Endometrial microvascular endothelial cells (primary cell): ENCODE measurements around the gene AGRN. TPM values are rescaled to one million over a fixed set of nuclear protein-coding genes. Genes with fewer than 3 reads are reported as not detected.
"Not testable (repeated sequence)": the region's sequence is repeated elsewhere in the genome, so short reads cannot be mapped to it uniquely, and the experiment has no call there.

Experiments used
- in situ Hi-C: cut with HindIII; loops from 2 replicates; pipeline ENCODE4 v1.10.0; 2017; ENCODE audit warnings: low sequenced_read_pairs, low pct_unique_long_range_greater_than_20kb; ENCODE audit errors: inconsistent ontology term
- total RNA-seq: library from RNA; depleted of rRNA; stranded (reverse); fragments of >200 nt; gene quantifications from one replicate; pipeline ENCODE4 v1.2.3, GENCODE V29; 2015; ENCODE audit errors: inconsistent ontology term

Gene AGRN
- total RNA-seq, 1 donor from 2014 or later, result 77.4 TPM

- in situ Hi-C loops, result no loop called here
Measured at GRCh38 chr1:998745-998994, 21.2 kb upstream of the AGRN start.

- in situ Hi-C loops, result no loop called here
Measured at GRCh38 chr1:998995-999724, 20.8 kb upstream of the AGRN start.

GRCh38 chr1:999725-1000356, 20.1 kb upstream of the AGRN start, which contains the start of gene HES4:
TSS of gene HES4 (minus strand) at chr1:1000097. CDS start at chr1:999973, 124 bp downstream.
- in situ Hi-C loops, result no loop called here

- in situ Hi-C loops, result no loop called here
Measured at GRCh38 chr1:1000357-1001056, 19.4 kb upstream of the AGRN start.

DNA sequence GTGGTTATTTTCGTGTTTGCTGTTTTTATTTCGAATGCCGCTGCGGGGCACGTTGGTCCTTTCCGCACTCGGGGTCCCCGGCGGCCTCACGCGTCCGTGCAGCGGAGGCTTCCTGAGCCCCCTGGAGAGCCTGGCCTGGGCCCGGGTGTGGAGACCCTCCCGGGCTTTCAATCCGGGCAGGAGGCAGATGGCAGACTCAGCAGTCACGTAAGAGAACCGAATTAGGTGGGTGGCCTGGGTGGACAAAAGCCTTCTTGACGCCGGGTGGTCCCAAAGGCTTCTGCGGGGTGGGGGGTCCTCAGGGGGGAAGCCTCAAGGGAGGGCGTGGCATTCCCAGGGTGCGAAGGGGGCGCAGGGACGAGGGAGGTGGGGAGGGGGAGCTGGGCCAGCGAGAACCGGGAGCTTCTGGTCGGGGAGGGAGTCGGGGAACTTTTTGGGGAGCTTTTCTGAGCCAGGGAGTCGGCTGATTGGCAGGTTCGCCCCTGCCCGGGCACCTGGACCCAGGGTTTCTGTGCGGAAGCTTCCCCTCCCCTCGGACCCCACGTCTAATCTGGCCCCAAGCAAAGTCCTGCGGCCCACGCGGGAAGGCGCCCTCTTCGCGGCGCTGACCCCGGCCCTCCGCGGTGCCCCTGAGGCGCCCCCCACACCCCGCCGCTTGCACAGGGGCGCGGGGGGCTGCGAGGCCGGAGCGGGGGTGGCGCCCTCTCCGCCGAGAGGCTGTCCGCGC, 18.7 kb upstream of the AGRN start:
- in situ Hi-C loops, result no loop called here

DNA sequence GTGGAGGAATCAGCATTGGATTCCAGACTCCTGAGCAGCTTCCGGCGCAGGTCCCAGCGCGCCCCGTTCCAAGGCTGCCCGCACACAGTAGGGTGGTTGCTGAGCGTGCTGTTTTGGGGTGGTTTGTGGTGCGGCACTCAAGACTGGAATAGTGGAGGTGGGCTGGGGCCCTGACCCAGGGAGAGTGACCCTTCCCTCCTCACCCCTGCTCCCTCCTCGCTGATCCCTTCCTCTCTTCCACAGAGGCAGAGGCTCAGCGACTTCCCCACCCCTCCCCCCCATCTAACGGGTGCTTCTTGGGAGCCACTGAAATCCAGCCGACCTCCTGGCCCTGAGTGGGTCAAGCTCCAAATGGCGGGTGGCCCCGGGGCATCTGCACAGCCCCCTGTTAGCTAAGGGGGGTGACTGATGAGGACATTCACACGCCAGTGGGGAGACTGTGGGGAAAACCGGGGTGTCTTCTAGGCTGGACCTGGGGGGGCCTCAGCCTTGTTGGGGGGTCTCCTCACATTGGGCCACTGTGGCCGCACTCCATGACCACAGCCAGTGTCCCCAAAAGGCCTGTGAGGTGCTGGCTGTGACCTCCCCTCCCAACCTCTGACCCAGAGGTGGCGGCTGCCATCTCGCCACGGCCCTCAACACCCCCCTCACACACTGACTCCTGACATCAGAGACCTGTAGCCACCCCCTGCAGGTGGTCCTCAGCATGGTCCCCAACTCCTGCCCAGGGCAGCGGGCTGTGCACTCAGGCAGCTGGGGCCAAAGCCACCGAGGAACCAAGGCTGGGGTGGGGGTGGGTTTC, 16.1 kb upstream of the AGRN start:
- in situ Hi-C loops, result no loop called here

GRCh38 chr1:1004420-1004779, 15.5 kb upstream of the AGRN start:
- in situ Hi-C loops, result no loop called here

GRCh38 chr1:1004780-1005697, 14.9 kb upstream of the AGRN start:
- in situ Hi-C loops, result no loop called here

GRCh38 chr1:1005774-1006304, 14.1 kb upstream of the AGRN start:
- in situ Hi-C loops, result no loop called here

DNA sequence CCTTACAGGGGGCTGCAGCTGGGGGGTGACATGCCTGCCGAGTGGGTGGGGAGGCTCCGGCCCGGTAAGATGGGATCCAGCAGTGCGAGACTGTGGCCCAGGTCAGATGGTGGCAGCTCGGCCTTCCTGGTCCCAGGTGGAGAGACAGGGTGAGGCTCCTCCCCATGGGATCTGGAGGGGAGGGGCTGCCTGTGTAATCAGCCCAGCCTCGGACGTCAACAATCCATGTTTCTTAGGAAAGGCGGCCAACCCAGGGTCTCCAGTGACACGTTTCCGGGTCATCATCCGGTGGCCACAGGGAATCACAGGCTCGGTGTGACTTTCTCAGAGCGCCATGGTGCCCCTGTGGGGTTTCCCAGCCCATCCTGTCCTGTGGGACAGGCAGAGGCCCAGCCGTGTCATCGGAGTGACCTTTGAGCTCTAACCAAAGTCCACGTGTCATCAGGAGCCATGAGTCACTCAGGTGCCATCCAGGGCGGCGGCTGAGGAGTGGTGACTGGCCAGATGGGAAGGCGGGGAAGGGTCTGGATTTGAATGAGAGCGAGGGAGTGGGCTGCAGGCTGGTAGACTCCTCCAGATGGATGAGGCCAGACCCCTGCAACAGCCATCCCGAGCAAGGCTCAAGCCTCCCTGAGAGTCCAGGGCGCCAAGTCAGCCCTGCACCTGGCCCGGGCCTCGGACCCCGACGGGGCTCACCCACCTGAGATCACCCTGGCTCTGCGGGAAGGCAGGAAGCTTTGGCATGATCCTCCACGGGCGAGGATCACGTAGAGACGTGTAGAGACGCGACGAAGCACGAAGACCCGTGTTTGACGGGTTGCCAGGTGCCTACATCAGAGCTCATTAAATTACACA, 13.4 kb upstream of the AGRN start:
- in situ Hi-C loops, result no loop called here

- in situ Hi-C loops, result not testable (repeated sequence)
Measured at GRCh38 chr1:1010131-1010530, 9.8 kb upstream of the AGRN start.

- in situ Hi-C loops, result no loop called here
Measured at GRCh38 chr1:1011396-1011949, 8.4 kb upstream of the AGRN start.

DNA sequence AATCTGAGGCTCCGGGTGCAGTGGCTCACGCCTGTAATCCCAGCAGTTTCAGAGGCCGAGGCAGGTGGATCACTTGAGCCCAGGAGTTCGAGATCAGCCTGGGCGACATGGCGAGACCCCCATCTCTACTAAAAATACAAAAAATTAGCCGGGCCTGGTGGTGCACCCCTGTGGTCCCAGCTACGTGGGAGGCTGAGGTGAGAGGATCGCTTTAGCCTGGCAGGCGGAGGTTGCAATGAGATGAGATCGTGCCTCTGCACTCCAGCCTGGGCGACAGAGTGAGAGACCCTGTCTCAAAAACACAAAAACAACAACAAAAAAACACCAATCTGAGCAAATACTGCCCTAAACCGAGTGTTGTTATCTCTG, 7.2 kb upstream of the AGRN start:
- in situ Hi-C loops, result not testable (repeated sequence)

GRCh38 chr1:1013105-1013921, 6.6 kb upstream of the AGRN start, which contains the start of gene ISG15:
TSS of gene ISG15 (plus strand) at chr1:1013497. CDS start at chr1:1013574, 77 bp downstream.
- in situ Hi-C loops, result no loop called here

- in situ Hi-C loops, result no loop called here
Measured at GRCh38 chr1:1013922-1014648, 5.8 kb upstream of the AGRN start.
